GM12873 (cell line): ENCODE data around the gene MORC1.

ENCODE experiments used
- CTCF ChIP-seq: IDR thresholded peaks from 2 replicates; pipeline ENCODE4 v1.5.1; 2012; ENCODE audit warnings: low read depth, mild to moderate bottlenecking, moderate library complexity, low read length, control low read depth; ENCODE audit not compliant: insufficient read depth; ENCODE audit errors: missing control alignments

MORC1 gene

GRCh38 chr3:109149078-109149477 lies 31.1 kb upstream of the MORC1 start:
- no peak for TF ChIP-seq CTCF

- TF ChIP-seq CTCF = no peak
Measured at GRCh38 chr3:109143646-109144045, 25.7 kb upstream of the MORC1 start.

- no peak for TF ChIP-seq CTCF
Measured at GRCh38 chr3:109140318-109140717, 22.4 kb upstream of the MORC1 start.

GRCh38 chr3:109137761-109138160 lies 19.8 kb upstream of the MORC1 start:
- TF ChIP-seq CTCF = no peak

- no peak for TF ChIP-seq CTCF
Measured at GRCh38 chr3:109136523-109136922, 18.6 kb upstream of the MORC1 start, which contains the start of gene C3orf85. TSS of gene C3orf85 (plus strand) at chr3:109136719. CDS start at chr3:109136848, 129 bp downstream.

- TF ChIP-seq CTCF = no peak
Measured at GRCh38 chr3:109132801-109133473, 15.0 kb upstream of the MORC1 start.

- TF ChIP-seq CTCF = no peak
Measured at GRCh38 chr3:109131276-109131675, 13.3 kb upstream of the MORC1 start.
